Measurements from ENCODE around the gene NOSTRIN. TPM values are rescaled to one million over a fixed set of nuclear protein-coding genes. Genes with fewer than 3 reads are reported as not detected.

The NOSTRIN gene
- total and polyA plus RNA-seq, 4 donors: 4.1 to 16.7 (median 8.5) TPM

DNA sequence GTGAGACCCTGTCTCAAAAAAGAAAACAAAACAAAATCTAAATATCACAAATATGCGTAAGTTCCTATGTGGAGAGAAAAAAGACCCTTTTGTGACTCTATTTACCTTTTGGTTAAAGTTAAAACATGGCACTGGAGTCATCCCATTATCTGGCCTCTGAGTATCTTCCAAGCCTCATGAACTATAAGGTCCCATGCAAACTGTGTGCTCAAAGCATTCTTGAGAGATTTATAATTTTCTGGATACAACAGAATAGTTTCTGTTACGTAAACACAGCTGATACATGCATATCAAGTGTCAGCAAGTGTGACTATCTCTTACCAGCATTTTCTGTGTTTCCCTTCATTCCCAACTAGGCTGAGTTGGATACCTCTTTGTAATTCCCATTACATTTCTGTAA, 8.8 kb upstream of the NOSTRIN start:
- no peak overlapping the region for H3K9ac ChIP-seq (ENCODE audit: low read depth in 1 of 2, low read length in 2 of 2)
- no peaks in the 10 kb centered on the region for H3K4me1 ChIP-seq (ENCODE audit: control insufficient read depth in 4 of 4, insufficient read depth in 4 of 4, low read length in 3 of 4)
- no peak overlapping the region for H3K4me3 ChIP-seq (ENCODE audit: low read depth in 1 of 3, low read length in 3 of 3)
- no peak for DNase-seq (ENCODE audit: low spot score)
- H3K9me3 ChIP-seq (ENCODE audit: control insufficient read depth in 4 of 4, low read length in 3 of 4): no peaks in the 10 kb centered on the region
- no peak for TF ChIP-seq GABPA (IDR thresholded peaks at IDR 0.05 in 1 of 2, conservative IDR thresholded peaks at IDR 0.05 in 1 of 2)
- TF ChIP-seq, protein P1, sequence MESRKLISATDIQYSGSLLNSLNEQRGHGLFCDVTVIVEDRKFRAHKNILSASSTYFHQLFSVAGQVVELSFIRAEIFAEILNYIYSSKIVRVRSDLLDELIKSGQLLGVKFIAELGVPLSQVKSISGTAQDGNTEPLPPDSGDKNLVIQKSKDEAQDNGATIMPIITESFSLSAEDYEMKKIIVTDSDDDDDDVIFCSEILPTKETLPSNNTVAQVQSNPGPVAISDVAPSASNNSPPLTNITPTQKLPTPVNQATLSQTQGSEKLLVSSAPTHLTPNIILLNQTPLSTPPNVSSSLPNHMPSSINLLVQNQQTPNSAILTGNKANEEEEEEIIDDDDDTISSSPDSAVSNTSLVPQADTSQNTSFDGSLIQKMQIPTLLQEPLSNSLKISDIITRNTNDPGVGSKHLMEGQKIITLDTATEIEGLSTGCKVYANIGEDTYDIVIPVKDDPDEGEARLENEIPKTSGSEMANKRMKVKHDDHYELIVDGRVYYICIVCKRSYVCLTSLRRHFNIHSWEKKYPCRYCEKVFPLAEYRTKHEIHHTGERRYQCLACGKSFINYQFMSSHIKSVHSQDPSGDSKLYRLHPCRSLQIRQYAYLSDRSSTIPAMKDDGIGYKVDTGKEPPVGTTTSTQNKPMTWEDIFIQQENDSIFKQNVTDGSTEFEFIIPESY (IDR thresholded peaks at IDR 0.05): no peak
- TF ChIP-seq JUND (IDR thresholded peaks at IDR 0.05): no peak
- TF ChIP-seq HNF4G (IDR thresholded peaks at IDR 0.05): no peak
- TF ChIP-seq ATF3 (IDR thresholded peaks at IDR 0.05): no peak
- no peak for TF ChIP-seq FOXA1 (IDR thresholded peaks at IDR 0.05)
- no peak for TF ChIP-seq CTCF (IDR thresholded peaks at IDR 0.05; ENCODE audit: low read depth, low read length, missing input control)
- no peak for TF ChIP-seq SP1 (IDR thresholded peaks at IDR 0.05)
- TF ChIP-seq HNF4A (conservative IDR thresholded peaks at IDR 0.05): no peak
- TF ChIP-seq, protein P2, sequence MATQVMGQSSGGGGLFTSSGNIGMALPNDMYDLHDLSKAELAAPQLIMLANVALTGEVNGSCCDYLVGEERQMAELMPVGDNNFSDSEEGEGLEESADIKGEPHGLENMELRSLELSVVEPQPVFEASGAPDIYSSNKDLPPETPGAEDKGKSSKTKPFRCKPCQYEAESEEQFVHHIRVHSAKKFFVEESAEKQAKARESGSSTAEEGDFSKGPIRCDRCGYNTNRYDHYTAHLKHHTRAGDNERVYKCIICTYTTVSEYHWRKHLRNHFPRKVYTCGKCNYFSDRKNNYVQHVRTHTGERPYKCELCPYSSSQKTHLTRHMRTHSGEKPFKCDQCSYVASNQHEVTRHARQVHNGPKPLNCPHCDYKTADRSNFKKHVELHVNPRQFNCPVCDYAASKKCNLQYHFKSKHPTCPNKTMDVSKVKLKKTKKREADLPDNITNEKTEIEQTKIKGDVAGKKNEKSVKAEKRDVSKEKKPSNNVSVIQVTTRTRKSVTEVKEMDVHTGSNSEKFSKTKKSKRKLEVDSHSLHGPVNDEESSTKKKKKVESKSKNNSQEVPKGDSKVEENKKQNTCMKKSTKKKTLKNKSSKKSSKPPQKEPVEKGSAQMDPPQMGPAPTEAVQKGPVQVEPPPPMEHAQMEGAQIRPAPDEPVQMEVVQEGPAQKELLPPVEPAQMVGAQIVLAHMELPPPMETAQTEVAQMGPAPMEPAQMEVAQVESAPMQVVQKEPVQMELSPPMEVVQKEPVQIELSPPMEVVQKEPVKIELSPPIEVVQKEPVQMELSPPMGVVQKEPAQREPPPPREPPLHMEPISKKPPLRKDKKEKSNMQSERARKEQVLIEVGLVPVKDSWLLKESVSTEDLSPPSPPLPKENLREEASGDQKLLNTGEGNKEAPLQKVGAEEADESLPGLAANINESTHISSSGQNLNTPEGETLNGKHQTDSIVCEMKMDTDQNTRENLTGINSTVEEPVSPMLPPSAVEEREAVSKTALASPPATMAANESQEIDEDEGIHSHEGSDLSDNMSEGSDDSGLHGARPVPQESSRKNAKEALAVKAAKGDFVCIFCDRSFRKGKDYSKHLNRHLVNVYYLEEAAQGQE (IDR thresholded peaks at IDR 0.05): no peak
- no peak for TF ChIP-seq MAX (IDR thresholded peaks at IDR 0.05)
- TF ChIP-seq FOXA2 (IDR thresholded peaks at IDR 0.05): no peak
- no peaks in the 10 kb centered on the region for H3K36me3 ChIP-seq (ENCODE audit: control insufficient read depth in 4 of 4, insufficient read depth in 3 of 4, low read depth in 1 of 4, low read length in 3 of 4)
- H3K27me3 ChIP-seq (ENCODE audit: control insufficient read depth in 4 of 4, insufficient read depth in 4 of 4, low read length in 3 of 4): no peaks in the 10 kb centered on the region
- 72% methylated on average over 2 of the region's 2 CpGs for WGBS
- no peak overlapping the region for H3K27ac ChIP-seq (ENCODE audit: low read depth in 1 of 2, low read length in 2 of 2)

DNA sequence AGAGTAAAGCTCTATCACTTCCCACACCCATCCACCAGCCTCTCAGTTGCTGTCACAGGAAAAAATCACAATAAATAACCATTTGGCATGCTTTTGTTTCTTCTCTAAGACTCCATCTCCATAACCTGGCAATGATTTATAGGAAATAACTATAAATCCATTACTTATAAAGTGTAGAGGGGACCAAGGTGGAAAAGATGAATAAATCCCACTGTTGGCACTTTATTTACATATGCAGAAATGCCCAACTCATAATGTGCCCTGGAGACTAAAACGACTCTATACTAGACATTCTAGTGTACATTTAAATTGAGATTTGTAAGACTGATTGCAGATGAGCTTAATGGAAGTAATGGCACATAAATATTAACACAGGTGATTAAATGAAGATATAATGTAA, 7.5 kb upstream of the NOSTRIN start:
- 59% methylated on average over 1 of the region's 1 CpG for WGBS
- H3K4me3 ChIP-seq (ENCODE audit: low read depth in 1 of 3, low read length in 3 of 3): no peak overlapping the region
- H3K9ac ChIP-seq (ENCODE audit: low read depth in 1 of 2, low read length in 2 of 2): no peak overlapping the region
- no peak overlapping the region for H3K27ac ChIP-seq (ENCODE audit: low read depth in 1 of 2, low read length in 2 of 2)
- H3K4me1 ChIP-seq (ENCODE audit: control insufficient read depth in 4 of 4, insufficient read depth in 4 of 4, low read length in 3 of 4): no peaks in the 10 kb centered on the region
- no peaks in the 10 kb centered on the region for H3K36me3 ChIP-seq (ENCODE audit: control insufficient read depth in 4 of 4, insufficient read depth in 3 of 4, low read depth in 1 of 4, low read length in 3 of 4)
- H3K27me3 ChIP-seq (ENCODE audit: control insufficient read depth in 4 of 4, insufficient read depth in 4 of 4, low read length in 3 of 4): no peaks in the 10 kb centered on the region
- no peak for DNase-seq (ENCODE audit: low spot score)
- H3K9me3 ChIP-seq (ENCODE audit: control insufficient read depth in 4 of 4, low read length in 3 of 4): no peaks in the 10 kb centered on the region
- no peak for TF ChIP-seq FOXA1 (IDR thresholded peaks at IDR 0.05)
- no peak for TF ChIP-seq HNF4A (conservative IDR thresholded peaks at IDR 0.05)
- no peak for TF ChIP-seq CTCF (IDR thresholded peaks at IDR 0.05; ENCODE audit: low read depth, low read length, missing input control)
- no peak for TF ChIP-seq ATF3 (IDR thresholded peaks at IDR 0.05)
- TF ChIP-seq YY1 (IDR thresholded peaks at IDR 0.05): no peak
- TF ChIP-seq FOXA2 (IDR thresholded peaks at IDR 0.05): no peak
- TF ChIP-seq HNF4G (IDR thresholded peaks at IDR 0.05): no peak
- TF ChIP-seq, protein P1 (IDR thresholded peaks at IDR 0.05): no peak
- TF ChIP-seq, protein P2 (IDR thresholded peaks at IDR 0.05): no peak
- TF ChIP-seq EGR1 (IDR thresholded peaks at IDR 0.05; ENCODE audit: low read depth in 2 of 2): no peak
- no peak for TF ChIP-seq SP1 (IDR thresholded peaks at IDR 0.05)

Measured in liver (tissue), 9 donors.